Fibroblast of villous mesenchyme (primary cell): ENCODE results near the gene SLC19A1. TPM values are rescaled to one million over a fixed set of nuclear protein-coding genes. Genes with fewer than 3 reads are reported as not detected.
"Not testable (repeated sequence)": the region's sequence is repeated elsewhere in the genome, so short reads cannot be mapped to it uniquely, and the experiment has no call there.

ENCODE experiments used
- DNase-seq: peaks from one replicate; pipeline ENCODE4 v3.0.0-alpha.2; 2010; ENCODE audit warnings: low read depth
- H3K4me3 ChIP-seq: 2 replicates; pipeline ENCODE4 v1.5.1; 2011; ENCODE audit warnings: low read depth, mild to moderate bottlenecking, low read length
- total RNA-seq: library from RNA; depleted of rRNA; stranded (reverse); fragments of >200 nt; gene quantifications from 2 replicates; pipeline ENCODE4 v1.2.3, GENCODE V29; 2012
- TF ChIP-seq, protein P1 (sequence below): IDR thresholded peaks from 2 replicates; pipeline ENCODE4 v1.5.1; 2012; ENCODE audit warnings: low read depth, mild to moderate bottlenecking, low read length; ENCODE audit not compliant: insufficient read depth

Gene SLC19A1
- total RNA-seq, 1 donor: 6.5 TPM

DNA sequence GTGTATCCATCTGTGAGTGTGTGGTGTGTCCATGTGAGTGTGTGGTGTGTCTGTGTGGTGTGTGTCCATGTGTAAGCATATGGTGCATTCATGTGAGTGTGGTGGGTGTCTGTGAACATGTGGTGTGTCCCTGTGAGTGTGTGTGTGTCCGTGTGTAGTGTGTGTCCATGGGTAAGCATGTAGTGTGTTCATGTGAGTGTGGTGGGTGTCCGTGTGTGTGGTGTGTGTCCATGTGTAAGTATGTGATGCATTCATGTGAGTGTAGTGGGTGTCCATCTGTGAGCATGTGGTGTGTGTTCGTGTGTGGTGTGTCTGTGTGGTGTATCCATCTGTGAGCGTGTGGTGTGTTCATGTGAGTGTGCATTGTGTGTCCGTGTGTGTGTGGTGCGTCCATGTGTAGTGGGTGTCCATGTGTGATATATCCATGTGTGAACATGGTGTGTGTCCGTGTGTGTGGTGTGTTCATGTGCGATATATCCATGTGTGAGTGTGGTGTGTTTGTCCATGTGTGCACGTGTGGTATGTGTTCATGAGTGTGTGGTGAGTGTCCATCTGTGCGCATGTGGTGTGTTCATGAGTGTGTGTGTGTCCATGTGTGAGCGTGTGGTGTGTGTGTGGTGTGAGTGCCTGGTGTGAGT, 12.3 kb downstream of the SLC19A1 start:
- no peak for DNase-seq

DNA sequence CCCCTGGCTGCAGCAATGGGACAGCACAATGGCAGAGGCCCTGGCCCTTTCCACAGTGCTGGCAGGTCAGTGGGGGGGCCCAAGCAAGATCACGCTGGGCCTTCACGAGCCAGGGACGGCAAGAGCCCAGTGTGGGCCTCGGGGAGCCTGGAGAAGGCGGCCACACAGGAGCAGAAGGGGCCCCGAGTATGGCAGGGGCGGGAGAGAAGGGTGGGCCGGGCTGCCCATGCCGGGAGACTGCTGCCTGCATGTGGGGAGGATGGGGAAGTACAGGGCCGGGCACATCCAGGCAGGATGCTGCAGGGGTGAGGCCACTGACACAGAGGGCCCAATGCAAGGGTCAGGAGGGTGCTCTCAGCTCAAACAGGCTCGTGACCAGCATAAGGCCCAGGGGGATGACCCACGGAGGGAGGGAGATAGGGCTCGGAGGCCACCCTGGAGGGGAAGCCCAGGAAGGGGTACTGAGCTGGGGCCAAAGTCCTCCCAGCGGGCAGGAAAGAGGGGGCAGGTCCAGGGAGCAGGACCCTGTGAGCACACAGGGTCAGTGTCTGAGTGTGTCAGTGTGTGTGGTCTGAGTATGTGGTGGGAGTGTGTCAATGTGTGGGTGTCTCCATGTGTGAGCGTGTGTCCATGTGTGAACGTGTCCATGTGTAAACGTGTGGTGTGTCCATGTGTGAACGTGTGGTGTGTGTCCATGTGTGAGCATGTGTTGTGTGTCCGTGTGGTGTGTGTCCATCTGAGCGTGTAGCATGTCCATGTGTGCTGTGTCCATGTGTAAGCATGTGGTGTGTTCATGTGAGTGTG, 13.1 kb downstream of the SLC19A1 start:
- TF ChIP-seq, protein P1, sequence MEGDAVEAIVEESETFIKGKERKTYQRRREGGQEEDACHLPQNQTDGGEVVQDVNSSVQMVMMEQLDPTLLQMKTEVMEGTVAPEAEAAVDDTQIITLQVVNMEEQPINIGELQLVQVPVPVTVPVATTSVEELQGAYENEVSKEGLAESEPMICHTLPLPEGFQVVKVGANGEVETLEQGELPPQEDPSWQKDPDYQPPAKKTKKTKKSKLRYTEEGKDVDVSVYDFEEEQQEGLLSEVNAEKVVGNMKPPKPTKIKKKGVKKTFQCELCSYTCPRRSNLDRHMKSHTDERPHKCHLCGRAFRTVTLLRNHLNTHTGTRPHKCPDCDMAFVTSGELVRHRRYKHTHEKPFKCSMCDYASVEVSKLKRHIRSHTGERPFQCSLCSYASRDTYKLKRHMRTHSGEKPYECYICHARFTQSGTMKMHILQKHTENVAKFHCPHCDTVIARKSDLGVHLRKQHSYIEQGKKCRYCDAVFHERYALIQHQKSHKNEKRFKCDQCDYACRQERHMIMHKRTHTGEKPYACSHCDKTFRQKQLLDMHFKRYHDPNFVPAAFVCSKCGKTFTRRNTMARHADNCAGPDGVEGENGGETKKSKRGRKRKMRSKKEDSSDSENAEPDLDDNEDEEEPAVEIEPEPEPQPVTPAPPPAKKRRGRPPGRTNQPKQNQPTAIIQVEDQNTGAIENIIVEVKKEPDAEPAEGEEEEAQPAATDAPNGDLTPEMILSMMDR: no peak
- no peak overlapping the region for H3K4me3 ChIP-seq
- DNase-seq: no peak

More for the DNA sequence above, 12.3 kb downstream of the SLC19A1 start:
- H3K4me3 ChIP-seq: no peak overlapping the region
- TF ChIP-seq, protein P1: no peak

DNA sequence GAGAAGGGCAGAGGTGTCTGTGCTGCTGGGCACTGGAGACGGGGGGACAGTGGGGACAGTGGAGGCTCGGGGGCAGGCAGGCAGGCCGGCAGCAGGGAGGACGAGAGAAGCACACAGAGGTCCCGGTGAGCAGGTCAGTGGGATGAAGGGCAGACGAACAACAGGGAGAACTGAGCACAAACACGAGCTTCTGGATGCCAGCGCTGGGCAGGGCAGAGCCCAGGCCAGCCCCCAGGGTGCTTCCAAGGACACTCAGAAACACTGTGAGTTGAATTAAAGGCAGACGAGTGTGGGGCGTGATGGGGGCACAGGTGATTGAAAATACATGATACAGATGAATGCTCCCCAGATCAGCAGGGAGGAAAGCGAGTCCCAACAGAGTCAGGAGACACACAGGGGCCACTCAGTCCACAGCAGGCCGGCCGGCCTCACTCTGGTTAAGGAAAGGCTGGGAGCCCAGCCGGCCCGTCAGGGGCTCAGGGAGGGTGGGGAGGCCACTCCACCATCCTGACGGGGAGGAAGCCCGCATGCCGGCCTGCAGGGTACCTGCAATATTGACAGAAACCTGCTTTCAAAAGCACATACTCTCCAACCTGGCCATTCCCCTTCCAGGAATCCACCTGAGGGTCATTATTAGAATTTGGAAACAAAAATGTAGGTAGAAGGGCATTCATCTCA, 14.1 kb downstream of the SLC19A1 start:
- no peak for DNase-seq
- no peak overlapping the region for H3K4me3 ChIP-seq
- TF ChIP-seq, protein P1: no peak

DNA sequence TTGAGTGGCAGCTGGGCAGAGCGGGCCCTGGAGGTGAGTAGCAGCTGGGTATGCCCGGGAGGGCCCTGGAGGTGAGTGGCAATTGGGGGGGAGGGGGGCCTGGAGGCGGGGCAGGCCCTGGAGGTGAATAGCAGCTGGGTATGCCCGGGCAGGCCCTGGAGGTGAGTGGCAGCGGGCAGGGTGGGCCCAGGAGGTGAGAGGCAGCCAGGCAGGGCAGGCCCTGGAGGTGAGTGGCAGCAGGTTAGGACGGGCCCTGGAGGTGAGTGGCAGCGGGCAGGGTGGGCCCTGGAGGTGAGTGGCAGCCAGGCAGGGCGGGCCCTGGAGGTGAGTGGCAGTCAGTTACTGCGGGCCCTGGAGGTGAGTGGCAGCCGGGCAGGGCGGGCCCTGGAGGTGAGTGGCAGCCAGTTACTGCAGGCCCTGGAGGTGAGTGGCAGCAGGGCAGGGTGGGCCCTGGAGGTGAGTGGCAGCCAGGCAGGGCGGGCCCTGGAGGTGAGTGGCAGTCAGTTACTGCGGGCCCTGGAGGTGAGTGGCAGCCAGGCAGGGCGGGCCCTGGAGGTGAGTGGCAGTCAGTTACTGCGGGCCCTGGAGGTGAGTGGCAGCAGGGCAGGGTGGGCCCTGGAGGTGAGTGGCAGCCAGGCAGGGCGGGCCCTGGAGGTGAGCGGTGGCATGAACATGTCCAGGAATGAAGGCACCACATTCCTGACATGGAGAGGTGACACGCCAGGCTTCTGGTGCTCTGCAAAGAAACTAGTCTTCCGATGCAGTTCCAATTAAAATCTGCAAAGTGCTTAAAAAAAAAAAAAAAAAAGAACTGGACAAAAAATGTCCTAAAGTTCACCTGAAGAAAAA, 14.9 kb downstream of the SLC19A1 start:
- not testable (repeated sequence) for H3K4me3 ChIP-seq, DNase-seq

DNA sequence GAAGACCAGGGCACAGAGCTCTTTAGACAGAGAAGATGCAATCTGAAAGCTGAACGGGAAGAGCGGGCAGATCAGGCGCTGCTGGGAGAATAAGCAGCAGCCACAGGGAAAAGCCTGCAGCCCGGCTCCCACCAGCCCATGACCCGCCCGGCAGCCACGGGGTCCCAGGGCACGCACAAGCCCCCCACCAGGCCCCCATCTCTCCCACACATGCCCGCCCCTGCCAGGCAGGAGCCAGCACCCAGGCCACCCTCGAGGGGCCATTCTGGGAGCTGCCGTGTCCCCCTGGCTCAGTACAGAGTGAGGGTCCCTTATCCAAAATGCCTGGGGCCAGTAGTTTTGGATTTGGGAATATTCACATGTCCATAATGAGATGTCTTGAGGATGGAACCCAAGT, 16.3 kb downstream of the SLC19A1 start:
- DNase-seq: no peak
- TF ChIP-seq, protein P1: no peak
- no peak overlapping the region for H3K4me3 ChIP-seq

DNA sequence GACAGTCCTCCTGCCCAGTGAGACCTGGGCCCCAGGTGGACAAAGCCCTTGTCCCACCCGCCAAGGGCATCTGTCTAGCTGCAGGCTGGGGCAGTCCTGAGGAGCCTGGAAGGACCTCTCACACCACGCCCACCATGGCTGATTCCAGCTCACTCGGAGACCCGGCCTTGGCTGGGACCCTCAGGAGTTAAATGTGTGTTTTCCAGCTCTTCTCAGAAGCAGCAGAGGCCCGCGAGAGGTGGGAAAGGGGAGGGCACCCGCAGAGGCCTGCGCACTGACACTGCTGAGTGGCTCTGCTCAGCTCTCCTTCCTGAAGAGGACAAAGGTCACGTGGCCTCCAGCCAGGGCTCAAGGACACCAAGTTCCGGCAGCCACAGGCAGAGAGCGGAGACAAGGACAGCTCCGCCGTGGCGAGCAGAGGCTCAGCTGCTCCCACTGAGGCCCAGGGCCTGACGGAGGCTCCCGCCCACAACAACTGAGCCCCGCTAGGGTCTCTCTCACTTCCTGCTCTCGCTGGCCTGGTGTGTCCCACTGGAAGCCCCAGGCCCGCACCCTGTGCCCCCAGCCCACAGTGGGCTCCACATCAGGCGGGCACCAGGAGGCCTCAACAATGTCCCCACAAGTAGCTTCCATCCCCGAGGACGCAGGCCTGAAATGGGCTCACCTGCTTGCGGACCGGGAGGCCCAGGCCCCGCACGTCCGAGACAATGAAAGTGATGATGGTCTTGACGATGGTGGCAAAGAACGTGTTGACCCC, 16.9 kb downstream of the SLC19A1 start:
- TF ChIP-seq, protein P1: no peak
- DNase-seq: no peak
- no peak overlapping the region for H3K4me3 ChIP-seq
